GM21528 (cell line): ENCODE data around the gene NALCN.

Source experiments
- ATAC-seq: cut with Tn5 transposase; IDR thresholded peaks from one replicate; pipeline ENCODE4 v1.9.1; 2021; ENCODE audit warnings: mild to moderate bottlenecking, moderate library complexity; ENCODE audit not compliant: unreplicated experiment, low FRiP score

NALCN gene

GRCh38 chr13:101415358-101416174 lies 742 bp downstream of the NALCN start:
- ATAC-seq = no peak

DNA sequence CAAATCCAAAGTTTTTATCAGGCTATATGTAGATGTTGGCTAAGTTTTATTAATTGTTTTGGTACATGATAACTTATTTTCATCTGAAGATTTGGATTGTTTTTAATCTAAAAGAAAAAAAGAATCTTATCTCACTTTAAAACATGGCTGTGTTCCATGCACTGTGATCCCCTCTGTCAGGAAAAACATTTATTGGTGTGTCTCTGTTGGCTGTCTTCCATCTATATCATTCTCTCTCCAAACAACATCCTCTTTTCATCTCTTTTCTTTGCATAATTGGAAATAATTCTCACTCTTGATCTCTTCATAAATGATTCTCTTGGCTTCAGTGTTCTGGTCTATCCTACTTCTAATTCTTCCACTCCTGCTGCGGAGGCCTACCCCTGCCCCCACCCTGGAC lies 4.2 kb downstream of the NALCN start:
- no peak for ATAC-seq

GRCh38 chr13:101408992-101409656 lies 7.2 kb downstream of the NALCN start:
- ATAC-seq = no peak

GRCh38 chr13:101408154-101408553 lies 8.2 kb downstream of the NALCN start:
- no peak for ATAC-seq

DNA sequence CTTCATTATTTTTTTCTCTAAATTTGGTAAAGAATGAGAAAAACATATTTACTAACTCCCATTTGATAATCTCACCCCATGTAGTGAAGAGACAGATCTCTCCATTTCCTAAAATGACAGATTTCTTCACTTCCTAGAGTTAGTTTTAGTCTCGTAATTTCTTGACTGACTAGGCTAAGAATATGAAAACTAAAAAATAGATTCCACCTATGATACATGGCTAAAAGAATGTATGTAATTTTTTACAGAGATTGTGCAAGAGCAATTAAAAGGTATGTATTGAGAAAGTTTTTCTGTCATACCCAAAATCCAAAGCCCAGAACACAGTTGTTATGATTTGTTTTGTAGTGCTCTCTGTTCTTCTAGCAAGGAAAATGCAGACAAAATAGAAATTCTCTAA lies 9.5 kb downstream of the NALCN start:
- no peak for ATAC-seq

DNA sequence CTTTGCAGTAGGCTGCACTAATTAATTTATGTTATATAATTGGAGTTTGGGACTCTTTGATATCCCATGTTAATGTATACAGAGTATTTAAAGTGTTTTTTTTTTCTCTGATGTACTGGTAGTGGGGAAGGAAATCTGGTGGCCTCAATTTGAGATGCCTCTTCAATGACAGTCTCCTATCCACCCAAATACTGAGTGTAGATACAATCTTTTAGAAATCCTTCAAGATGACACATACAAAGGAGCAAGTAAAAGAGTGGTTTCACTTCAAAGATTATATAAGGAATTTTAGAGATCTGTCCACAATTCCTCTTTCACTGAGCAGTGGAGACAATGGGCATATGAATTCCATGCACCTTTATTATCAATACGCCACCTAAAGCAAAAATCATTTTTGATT lies 15.1 kb downstream of the NALCN start:
- no peak for ATAC-seq

- no peak for ATAC-seq
Observed at GRCh38 chr13:101399365-101399764, 16.9 kb downstream of the NALCN start.

- ATAC-seq = no peak
Observed at GRCh38 chr13:101398920-101399319, 17.4 kb downstream of the NALCN start.

DNA sequence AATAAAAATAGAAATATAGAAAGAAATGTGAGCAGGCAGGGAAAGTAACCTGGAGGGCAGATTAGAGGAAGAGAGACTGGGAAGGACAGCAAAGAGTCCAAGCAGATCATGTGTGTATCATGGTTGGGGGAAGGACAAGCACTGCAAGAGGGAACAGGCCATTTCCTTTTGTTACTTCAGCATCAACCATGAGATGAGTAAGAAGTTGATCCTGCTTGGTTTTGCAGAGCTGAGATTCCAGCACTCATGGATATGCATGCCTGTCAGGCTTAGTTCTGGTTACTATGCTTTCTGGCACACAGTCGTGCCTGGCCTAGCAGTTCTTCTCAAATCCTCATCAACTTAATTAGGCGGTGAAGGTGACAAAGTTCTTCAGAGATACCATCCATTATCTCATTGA lies 18.1 kb downstream of the NALCN start:
- ATAC-seq = no peak

DNA sequence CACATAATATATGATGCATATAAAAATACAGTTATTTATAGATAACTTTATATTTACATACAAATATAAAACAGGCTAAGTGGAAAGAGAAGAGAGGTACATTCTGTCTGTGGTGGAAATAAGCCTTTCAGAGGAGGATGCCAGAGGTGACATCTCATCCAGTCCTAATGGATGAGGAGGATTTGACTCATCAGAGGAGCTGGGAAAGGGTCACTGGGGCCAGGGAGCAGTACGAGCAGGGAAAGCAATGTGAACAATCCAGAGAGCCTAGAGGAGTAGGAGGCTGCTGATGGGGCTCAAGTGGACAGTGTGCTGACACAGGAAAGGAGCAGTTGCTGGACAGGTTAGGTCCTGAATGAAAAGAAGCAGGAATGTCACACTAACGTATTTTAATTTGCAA lies 18.6 kb downstream of the NALCN start:
- no peak for ATAC-seq

DNA sequence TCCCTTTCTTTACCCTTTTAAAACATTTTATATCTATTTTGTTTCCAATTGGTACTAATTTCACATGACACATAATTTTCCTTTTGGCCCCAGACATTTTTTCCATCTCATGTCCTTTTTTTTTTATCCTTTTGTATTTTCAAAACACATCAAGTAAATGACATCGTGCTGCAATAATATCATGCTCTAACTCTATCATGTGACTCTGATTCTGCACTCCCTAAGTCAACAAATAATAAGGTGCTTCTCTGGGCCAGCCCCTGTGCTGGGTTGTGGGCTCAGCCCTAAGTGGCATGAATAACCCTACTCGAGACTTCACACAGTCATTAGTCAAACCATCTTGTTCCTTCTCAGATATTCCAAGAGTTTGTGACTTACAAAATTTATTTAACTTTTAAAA lies 21.7 kb downstream of the NALCN start:
- no peak for ATAC-seq

DNA sequence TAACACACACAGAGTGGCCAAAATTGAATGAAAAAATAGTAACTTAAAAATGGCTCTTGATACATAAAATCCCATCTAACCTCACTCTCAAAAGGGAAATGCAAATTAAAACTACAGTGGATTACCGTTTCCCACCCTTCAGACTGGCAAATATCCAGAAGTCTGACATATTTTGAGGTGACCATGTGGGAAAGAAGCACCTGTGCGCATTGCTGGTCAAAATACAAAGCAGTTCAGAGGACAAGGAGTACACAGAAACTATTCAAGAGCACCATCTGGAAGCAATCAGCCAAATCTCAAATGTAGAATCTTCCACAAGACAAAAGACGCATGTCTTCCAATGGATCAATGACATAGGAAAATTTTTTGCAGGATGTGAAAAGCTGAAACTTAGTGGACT lies 23.2 kb downstream of the NALCN start:
- no peak for ATAC-seq

GRCh38 chr13:101390461-101390860 lies 25.8 kb downstream of the NALCN start:
- no peak for ATAC-seq

DNA sequence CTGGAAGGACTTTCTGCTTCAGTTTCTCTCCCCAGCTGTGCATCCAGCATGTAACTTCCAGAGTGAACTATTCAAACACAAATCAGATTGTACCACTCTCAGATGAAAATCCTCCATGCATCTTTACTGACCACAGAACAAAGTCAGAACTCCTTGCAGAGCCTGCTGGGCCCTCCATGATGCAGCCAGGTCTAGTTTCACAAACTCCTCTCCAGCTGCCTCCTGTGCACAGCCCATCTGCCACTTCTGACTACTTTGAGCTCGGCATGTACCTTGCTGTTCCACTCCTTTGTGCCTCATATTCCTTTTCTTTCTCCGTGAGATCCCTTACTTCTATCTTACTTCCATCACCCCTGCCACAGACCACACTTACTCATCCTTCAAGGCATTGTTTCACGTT lies 31.4 kb downstream of the NALCN start:
- ATAC-seq = no peak

DNA sequence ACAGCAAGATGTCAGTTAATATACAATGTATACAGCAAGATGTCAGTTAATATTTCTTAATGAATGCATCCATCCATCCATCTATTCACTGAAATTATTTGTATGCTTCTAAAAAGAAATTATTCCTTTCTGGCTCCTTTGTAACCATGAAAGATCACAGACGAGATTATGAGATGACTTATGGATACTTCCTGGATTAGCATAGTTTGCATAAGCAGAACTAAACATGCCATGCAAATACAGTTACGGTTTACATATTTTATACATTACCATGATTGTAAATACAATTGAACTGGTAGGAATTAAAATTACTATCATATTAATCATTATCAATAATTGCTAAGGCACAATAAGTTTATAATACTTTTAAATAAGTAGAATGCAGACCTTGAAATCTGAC lies 32.7 kb downstream of the NALCN start:
- no peak for ATAC-seq

- no peak for ATAC-seq
Observed at GRCh38 chr13:101382701-101383100, 33.6 kb downstream of the NALCN start.

DNA sequence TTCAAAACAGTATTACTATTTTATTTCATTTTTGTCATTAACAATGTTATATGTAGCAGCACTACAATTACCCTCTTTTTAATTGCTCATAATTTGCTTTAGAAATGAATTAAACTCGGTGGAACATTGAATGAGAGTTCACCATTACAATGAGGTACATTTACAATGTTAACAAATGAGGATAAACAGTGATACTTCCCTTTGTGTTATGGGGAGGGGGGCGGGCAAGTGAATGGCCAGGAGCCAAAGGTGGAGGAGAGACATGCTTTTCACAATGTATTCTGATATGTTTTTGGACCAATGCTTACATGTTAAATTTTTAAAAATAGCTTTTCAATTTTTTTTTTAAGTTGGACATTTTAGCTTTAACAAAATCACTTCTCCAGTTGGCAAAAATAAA lies 34.2 kb downstream of the NALCN start:
- ATAC-seq = no peak

GRCh38 chr13:101360525-101360924 lies 55.8 kb downstream of the NALCN start:
- no peak for ATAC-seq

DNA sequence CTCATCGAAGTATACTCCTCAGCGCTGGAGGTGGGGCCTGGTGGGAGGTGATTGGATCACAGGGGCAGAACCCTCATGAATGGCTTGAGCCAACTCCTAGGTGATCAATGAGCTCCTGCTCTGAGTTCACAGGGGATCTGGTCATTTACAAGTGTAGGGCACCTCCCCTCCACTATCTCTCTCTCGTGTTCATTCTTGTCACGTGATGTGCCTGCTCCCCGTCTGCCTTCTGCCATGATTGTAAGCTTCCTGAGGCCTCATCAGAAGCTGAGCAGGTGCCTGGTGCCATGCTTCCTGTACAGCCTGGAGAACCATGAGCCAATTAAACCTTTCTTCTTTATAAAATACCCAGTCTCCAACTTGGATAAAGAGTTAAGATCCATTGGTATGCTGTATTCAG lies 61.4 kb downstream of the NALCN start:
- no peak for ATAC-seq

DNA sequence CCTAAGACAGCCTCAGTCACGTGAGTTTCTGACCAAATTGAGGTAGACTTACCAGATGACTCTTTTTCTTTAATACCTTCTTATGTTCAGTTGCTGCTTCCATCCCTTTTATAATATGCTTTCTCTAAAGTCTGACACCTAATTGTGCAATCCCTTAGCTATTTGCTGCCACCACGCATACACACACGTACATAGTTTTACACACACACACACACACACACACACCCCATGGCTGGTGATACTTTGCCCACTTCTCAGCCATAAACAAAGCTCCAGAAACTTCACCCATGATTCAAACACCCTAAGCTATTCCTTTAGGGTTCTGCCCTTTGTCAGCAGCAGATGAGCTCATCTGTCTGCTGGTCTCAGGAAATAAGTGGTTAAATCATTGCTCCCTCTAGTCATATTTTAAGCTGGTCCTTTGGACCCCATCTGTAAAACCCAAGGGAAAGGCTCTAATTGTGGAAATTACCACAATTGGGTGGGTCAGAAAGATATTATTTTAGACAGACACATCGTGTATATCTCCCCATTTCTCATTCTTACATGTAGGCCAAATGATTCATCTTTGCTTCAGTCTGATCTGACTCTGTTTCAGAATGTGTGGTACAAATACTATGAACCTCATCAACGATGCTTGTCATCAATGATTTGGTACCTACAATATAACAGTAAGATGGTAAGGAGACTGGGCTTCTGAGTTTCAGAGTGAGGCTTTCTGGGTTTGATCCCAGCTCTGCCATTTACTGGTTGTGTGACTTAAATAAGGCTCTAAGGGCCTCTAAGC lies 69.2 kb downstream of the NALCN start:
- ATAC-seq = no peak

- ATAC-seq = no peak
Observed at GRCh38 chr13:101346161-101346560, 70.1 kb downstream of the NALCN start.
